Gastroesophageal sphincter (tissue), 4 donors: Measurements from ENCODE around the gene LRP1-AS. TPM values are rescaled to one million over a fixed set of nuclear protein-coding genes. Genes with fewer than 3 reads are reported as not detected.

Experiments used
- ATAC-seq: fragments of 150-250 bp; one replicate; pipeline ENCODE4 v1.9.1; 2016; ENCODE audit warnings: mild to moderate bottlenecking, moderate library complexity
- H3K27ac ChIP-seq, 4 donors: fragments of 200-600 bp; sonication (generic) in 3 of 4; 1 replicate in 3 of 4; 2 replicates in 1 of 4; pipeline ENCODE4 v1.5.1; 2016 to 2019
- H3K27me3 ChIP-seq: fragments of 200-600 bp; sonication (generic); one replicate; pipeline ENCODE4 v1.5.1; 2019
- H3K36me3 ChIP-seq, 2 donors: fragments of 200-600 bp; sonication (generic); one replicate each; pipeline ENCODE4 v1.5.1; 2019; ENCODE audit warnings: control low read depth in 1 of 2
- H3K4me1 ChIP-seq, 3 donors: fragments of 200-600 bp; sonication (generic); 1 replicate in 2 of 3; 2 replicates in 1 of 3; pipeline ENCODE4 v1.5.1; 2016 to 2019; ENCODE audit warnings: control low read depth in 2 of 3
- H3K4me3 ChIP-seq, 2 donors: fragments of 200-600 bp; sonication (generic); one replicate each; pipeline ENCODE4 v1.5.1; 2019; ENCODE audit warnings: mild to moderate bottlenecking in 1 of 2, moderate library complexity in 1 of 2
- H3K9me3 ChIP-seq, 3 donors: fragments of 200-600 bp; sonication (generic); one replicate each; pipeline ENCODE4 v1.5.1; 2017 to 2019; ENCODE audit warnings: control low read depth in 2 of 3
- EP300 ChIP-seq: sonication (generic); formaldehyde crosslinking; IDR thresholded peaks from one replicate; pipeline ENCODE4 v1.6.1; 2017; ENCODE audit warnings: antibody characterized with exemption, mild to moderate bottlenecking
- POLR2A ChIP-seq, 2 donors: fragments of 450-650 bp; IDR thresholded peaks; one replicate each; pipeline ENCODE4 v1.6.1; 2017; ENCODE audit warnings: antibody characterized with exemption in 2 of 2, mild to moderate bottlenecking in 2 of 2, moderate library complexity in 1 of 2
- POLR2AphosphoS5 ChIP-seq: sonication (generic); formaldehyde crosslinking; IDR thresholded peaks from one replicate; pipeline ENCODE4 v1.6.1; 2017; ENCODE audit warnings: antibody characterized with exemption
- WGBS, 2 donors: methylation state at CpG; one replicate each; pipeline ENCODE4 v1.1.5; 2018; ENCODE audit warnings: low coverage in 1 of 2; 5-methylcytosine and 5-hydroxymethylcytosine counted together
- total RNA-seq, 4 donors: library from RNA; depleted of rRNA; stranded (reverse); fragments of >200 nt; gene quantifications; one replicate each; pipeline ENCODE4 v1.1.0, GENCODE V29; 2016
- TF ChIP-seq, protein P1 (sequence below), 4 experiments: fragments of 200-600 bp in 2 of 4; fragments of 450-650 bp in 2 of 4; sonication (generic) in 1 of 4; IDR thresholded peaks; one replicate each; pipeline ENCODE4 v1.5.1; 2017 to 2019; ENCODE audit warnings: antibody characterized with exemption in 4 of 4, mild to moderate bottlenecking in 2 of 4, moderate library complexity in 2 of 4

Gene LRP1-AS
- total RNA-seq, 4 donors from 2014 or later = not detected

DNA sequence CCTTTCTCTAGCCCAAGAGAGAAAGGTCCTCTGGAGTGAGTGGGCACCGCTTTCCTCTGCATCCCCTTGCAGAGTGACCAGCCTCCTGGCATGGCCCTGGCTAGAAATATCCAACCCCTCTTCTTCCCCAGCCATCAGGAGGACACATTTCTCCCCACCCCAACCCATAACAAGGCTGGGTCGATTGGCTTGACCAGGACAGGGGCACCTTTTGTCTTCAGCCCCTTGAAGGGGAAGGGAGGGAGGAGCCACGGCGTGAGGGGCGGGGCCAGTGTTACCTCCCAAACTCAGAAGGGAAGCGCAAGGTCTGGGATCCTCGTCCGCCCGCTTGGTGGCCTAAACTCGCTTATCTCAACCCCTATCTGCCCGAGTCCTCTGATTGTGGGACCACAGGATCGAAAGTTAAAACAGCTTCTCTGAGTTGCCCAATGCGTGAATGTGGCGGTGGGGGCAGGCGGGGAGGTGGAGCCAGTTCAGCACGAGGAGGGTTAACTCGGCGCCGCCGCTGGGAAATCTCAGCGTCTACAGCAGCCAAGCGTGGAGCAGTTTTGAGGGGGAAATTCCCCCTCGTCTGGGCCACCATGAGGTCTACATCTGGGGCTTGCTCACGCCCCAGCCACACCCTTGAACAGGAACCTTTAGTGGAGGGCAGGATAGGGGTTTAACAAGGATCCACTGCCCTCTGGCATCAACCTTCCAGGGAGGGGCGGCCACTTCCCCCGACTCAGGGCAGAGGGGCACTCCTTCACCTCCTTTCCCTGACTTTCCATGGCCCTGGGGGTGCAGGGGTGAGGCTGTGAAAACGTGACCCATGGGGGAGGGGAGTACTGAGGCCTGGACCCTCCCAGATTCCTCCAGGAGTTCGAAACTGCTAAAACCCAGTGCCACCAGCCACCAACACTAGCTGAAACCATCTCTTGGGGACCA lies 37.1 kb downstream of the LRP1-AS start:
- ATAC-seq = no peak
- no peaks in the 10 kb centered on the region for H3K27me3 ChIP-seq
- H3K4me3 ChIP-seq = peak overlapping the region; percentile 73 to 78
- TF ChIP-seq, protein P1, sequence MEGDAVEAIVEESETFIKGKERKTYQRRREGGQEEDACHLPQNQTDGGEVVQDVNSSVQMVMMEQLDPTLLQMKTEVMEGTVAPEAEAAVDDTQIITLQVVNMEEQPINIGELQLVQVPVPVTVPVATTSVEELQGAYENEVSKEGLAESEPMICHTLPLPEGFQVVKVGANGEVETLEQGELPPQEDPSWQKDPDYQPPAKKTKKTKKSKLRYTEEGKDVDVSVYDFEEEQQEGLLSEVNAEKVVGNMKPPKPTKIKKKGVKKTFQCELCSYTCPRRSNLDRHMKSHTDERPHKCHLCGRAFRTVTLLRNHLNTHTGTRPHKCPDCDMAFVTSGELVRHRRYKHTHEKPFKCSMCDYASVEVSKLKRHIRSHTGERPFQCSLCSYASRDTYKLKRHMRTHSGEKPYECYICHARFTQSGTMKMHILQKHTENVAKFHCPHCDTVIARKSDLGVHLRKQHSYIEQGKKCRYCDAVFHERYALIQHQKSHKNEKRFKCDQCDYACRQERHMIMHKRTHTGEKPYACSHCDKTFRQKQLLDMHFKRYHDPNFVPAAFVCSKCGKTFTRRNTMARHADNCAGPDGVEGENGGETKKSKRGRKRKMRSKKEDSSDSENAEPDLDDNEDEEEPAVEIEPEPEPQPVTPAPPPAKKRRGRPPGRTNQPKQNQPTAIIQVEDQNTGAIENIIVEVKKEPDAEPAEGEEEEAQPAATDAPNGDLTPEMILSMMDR (IDR thresholded peaks at IDR 0.05) = peak in 1 of 4 experiments; percentile 10
- TF ChIP-seq POLR2AphosphoS5 = no peak
- no peaks in the 10 kb centered on the region for H3K9me3 ChIP-seq
- H3K27ac ChIP-seq = peak overlapping the region; percentile 92 to 98 (median 96)
- H3K4me1 ChIP-seq = peaks cover 0 to 59% (median 25%) of the 10 kb centered on the region in 3 donors
- WGBS, 2 donors = 0% methylated on average over 4 of the region's 28 CpGs; no CpG with 5 or more reads in 1 of the 2 donors
- H3K36me3 ChIP-seq = peaks cover 0 to 33% of the 10 kb centered on the region in 2 donors

DNA sequence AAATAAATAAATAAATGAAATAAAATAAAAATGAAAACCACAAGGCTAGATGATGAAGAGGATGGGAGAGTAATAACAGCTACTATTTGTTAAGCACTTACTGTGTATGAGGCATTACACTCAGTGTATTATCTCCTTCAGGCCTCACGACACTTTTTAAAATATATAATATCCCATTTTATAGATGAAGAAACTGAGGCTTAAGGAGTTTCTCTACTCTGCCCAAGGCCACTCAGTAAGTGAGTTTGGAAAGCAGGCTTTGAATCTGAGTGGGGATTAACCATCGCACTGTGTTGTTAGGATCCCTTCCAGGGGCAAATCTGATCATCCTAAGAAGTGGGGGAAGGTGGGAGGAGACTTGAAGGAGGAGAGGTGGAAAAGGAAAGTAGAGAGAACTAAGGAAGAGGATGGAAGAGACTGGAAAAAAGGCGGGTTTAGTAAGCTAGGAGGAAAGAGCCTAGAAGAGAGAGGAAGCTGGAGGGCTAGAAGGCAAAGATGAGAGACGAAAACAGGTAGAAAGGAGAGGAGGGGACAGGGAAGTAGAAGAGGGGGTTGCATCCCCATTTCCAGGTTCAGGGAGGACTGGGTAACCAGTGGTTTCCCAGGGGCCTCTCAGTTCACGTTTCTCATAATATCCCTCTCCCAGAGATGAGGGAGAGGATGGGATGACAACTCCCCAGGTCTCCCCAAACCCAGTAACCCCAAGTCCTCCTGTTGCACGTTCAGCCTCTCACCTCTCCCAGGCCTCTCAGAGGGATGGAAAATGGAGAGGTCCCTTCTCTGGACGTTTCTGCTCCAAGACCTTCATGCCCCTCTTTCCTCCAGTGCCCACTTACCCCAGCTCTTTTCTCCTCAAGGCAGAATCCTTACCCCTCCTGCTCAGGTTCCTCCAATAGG lies 38.0 kb downstream of the LRP1-AS start:
- H3K27ac ChIP-seq = peak overlapping the region in 3 of 4 donors; percentile 92 to 98 (median 98)
- H3K27me3 ChIP-seq = no peaks in the 10 kb centered on the region

DNA sequence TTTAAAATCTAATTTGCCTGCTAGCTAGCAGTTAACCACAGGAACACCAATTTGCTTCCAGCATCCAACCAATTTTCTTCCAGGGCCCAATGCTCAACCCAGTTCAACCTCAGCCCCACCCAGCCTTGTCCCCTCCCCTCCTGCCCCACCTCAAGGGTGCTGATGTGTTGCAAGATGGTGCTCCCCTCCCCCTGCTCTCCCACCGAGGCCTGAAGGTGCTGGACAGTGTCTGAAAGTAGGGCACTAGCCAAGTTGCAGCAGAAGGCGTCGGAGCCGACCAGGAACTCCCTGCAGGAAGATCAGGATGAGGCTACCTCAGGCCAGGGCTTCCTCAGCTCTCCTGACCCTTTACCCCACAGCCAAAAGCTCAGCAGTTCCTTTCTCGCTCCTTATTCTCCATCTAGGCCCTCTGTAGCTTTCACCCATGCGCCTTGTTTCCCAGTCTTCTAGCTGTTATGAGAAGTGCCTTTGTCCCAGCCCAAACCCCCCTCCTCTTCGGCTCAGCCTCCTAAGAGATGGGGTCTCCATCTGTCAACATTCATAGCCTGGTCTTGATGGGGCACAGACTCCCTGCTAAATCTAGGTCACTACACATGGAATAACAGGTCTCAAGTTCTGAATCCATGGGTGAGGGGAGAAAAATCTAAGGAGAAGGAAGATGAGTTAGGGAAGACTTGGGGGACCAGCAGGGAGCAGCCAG lies 39.8 kb downstream of the LRP1-AS start:
- peak overlapping the region in 3 of 4 donors; percentile 19 to 98 (median 24) for H3K27ac ChIP-seq
- TF ChIP-seq POLR2AphosphoS5 = no peak
- no peak for TF ChIP-seq EP300
- TF ChIP-seq, protein P1 (IDR thresholded peaks at IDR 0.05) = no peak
- TF ChIP-seq POLR2A (IDR thresholded peaks at IDR 0.05) = no peak
- H3K36me3 ChIP-seq = peaks cover 0 to 61% of the 10 kb centered on the region in 2 donors
- no peaks in the 10 kb centered on the region for H3K27me3 ChIP-seq
- H3K4me3 ChIP-seq = no peak overlapping the region
- peaks cover 0 to 57% (median 24%) of the 10 kb centered on the region in 3 donors for H3K4me1 ChIP-seq
- no peaks in the 10 kb centered on the region for H3K9me3 ChIP-seq
- WGBS, 2 donors = 54 to 60% methylated on average over 2 to 6 of the region's 7 CpGs
- ATAC-seq = no peak

More for the DNA sequence above, 38.0 kb downstream of the LRP1-AS start:
- Histone ChIP-seq H3K9me3 (no peaks in the 10 kb centered on the region), H3K36me3 (peaks cover 0 to 42% of the 10 kb centered on the region in 2 donors), H3K4me3 (peak overlapping the region; percentile 73 to 78), H3K4me1 (peaks cover 0 to 59% (median 25%) of the 10 kb centered on the region in 3 donors)
- 45 to 48% methylated on average over 6 to 7 of the region's 7 CpGs for WGBS, 2 donors
- no peak for ATAC-seq
- TF ChIP-seq EP300 (no peak), POLR2A (IDR thresholded peaks at IDR 0.05) (no peak)
- TF ChIP-seq, protein P1 (IDR thresholded peaks at IDR 0.05) = no peak

DNA sequence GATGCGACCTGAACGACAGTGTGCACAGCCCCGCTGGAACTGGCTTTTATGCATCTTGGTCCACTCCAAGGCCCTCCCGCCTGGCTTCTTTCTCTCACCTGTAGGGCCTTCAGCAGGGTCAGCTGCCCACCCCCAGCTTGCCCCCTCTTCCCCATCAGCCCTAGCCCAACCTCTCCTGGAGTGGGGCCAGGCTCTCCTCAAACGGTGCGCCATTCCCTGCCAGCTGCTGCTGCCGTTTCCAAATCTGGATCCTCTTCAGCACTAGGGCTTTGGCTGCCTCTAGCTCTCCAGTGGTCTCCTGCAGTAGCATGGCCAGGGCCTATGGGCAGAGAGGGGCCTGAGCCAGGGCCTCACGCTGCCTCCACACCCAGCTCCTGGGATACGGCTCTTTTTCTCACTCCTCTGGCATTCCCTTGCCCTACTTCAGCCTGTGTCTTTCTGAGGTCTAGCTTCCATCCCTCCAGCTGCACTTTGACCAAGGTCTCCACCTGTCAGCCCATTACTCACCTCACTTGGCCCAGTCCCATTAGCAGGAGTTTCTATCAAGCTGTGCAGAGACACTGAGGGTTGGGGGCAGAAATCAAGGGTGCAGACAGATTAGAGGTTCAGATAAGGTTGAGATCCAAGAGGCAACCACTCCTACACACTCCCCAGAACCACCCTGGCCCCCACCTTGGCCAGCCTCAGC lies 41.3 kb downstream of the LRP1-AS start:
- Histone ChIP-seq H3K27me3 (no peaks in the 10 kb centered on the region), H3K9me3 (no peaks in the 10 kb centered on the region), H3K36me3 (peaks cover 0 to 75% of the 10 kb centered on the region in 2 donors), H3K27ac (peak overlapping the region in 1 of 4 donors; percentile 27), H3K4me1 (peaks cover 0 to 53% (median 21%) of the 10 kb centered on the region in 3 donors), H3K4me3 (no peak overlapping the region)
- WGBS, 2 donors = 32 to 70% methylated on average over 4 of the region's 9 CpGs
- no peak for ATAC-seq
- no peak for TF ChIP-seq EP300
- TF ChIP-seq POLR2AphosphoS5 = no peak
- TF ChIP-seq, protein P1 (IDR thresholded peaks at IDR 0.05) = no peak
- no peak for TF ChIP-seq POLR2A (IDR thresholded peaks at IDR 0.05)
